SHP77 (cell line): ENCODE data around the gene FXYD1.
A peak's percentile ranks its signal among the peaks of the same experiment; 100 is the strongest.
"Not testable (repeated sequence)": the region's sequence is repeated elsewhere in the genome, so short reads cannot be mapped to it uniquely, and the experiment has no call there.

Experiments
- DNase-seq, 2 experiments: peaks; one replicate each; lab custom pipeline; 2025; lab: John Stamatoyannopoulos, UW

FXYD1 gene

DNA sequence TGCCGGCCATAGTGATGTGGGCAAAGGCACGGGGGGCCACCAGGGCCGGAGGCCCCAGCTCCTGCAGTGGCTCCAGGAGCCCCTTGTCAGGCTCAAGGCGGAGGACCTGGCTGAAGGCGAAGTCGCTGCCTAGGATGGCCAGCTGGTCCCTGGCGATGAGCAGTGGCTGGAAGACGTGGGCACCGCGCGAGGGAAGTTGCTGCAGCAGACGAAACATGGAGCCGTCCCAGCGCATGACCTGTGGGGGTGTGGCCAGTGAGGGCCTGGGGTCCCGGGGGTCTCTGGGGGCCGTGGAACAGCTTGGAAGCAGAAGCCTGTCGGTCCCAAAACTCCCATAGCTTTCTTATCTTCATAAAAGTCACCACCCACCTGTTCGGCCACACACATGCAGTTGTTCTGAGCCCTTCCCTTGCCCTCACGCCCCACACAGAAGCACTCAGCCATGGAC lies 13.3 kb upstream of the FXYD1 start:
- no peak for DNase-seq

DNA sequence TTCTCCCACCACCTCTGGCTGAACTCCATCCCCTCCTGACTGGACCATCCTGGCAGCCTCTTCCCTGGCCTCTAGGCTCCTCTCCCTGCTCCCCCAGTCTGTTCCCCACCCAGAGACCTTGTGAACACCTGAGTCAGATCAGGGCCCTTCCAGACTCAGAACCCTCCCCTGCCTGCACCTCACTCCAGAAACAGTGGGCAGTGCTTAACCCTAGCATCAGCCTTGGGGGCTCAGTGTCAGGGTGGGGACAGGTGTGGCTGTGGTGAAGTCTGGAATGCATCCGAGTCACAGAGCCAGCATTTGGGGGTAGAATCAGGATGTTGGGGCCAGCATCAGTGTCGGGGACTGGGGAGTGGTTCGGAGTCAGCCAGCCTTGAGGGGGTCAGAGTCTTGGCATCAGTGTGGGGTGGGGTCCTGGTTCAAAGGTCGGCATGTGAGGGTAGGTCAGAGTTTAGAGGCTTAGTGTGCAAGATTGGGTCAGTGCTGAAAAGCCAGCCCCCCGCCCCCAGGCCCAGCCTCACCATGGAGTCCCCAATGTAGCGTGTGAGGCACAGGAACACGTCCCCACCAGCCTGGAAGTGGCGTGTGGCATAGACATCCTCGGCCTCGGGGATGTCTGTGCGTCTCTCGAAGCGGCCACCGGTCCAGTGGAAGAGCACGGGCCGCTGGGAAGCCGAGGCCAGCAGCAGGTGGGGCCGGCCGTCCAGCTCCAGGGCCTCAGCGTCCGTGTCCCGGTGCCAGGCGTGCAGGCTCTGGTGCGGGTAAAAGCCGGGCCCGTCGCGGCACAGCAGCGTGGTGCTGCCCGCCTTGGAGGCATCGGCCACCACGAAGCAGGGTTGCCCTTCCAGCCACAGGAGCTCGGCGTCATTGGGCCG lies 12.6 kb upstream of the FXYD1 start:
- DNase-seq, result no peak

DNA sequence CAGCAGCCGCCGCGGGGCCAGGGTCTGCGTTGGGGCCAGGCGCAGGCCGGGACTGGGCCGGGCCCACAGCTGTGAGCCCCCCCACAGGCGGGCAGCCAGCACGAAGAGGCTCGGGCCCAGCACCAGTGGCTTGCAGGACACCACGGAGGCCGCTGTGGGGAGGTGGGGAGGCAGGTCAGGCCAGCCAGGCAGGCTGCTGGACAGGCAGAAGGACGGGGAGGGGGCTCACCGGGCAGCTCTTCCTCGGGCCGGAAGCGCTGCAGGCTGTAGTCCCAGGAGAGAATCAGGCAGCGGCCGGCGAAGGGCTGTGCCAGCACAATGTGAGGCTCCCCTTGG lies 12.0 kb upstream of the FXYD1 start:
- DNase-seq, result no peak

DNA sequence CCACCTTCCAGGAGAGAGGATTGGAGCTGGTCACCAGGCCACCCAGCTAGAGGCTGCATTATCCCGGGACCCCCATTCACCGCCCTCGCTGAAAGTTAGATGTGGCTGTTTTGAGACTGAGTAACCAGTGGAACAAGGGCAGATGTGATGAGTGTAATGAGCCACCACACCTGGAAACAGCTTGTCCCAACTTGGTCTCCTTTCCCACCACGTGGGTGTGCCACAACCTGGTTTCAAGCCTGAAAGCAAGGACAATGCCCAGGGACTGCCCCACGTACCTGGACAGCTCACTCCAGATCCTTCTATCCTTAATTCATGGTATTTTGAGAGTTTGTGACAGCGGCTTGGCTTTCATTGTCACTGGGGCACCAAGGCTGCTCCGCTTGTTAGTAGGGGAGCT lies 10.8 kb upstream of the FXYD1 start:
- DNase-seq, result no peak

DNA sequence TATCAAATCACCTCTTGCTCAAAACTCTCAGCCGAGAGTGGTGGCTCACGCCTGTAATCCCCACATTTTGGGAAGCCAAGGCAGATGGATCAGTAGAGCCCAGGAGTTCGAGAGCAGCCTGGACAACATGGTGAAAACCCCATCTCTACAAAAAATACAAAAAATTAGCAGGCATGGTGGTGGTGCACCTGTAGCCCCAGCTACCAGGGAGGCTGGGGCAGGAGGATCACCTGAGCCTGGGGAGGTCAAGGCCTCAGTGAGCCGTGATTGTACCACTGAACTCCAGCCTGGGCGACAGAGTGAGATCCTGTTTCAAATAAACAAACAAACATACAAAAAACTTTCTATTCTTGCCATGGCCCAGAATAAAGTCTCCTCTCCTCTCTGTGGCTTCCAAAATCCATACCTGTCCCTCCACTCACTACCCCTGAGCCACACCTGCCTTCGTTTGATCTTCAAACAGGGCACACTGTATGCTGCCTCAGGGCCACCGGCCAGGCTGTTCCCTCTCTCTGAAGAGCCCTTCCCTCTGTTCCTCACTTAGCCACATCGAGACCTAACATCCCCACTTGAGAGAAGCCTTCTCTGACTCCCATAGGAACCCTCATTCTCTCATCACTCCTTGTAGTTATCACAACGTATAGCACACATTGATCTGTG lies 10.1 kb upstream of the FXYD1 start:
- no peak for DNase-seq

DNA sequence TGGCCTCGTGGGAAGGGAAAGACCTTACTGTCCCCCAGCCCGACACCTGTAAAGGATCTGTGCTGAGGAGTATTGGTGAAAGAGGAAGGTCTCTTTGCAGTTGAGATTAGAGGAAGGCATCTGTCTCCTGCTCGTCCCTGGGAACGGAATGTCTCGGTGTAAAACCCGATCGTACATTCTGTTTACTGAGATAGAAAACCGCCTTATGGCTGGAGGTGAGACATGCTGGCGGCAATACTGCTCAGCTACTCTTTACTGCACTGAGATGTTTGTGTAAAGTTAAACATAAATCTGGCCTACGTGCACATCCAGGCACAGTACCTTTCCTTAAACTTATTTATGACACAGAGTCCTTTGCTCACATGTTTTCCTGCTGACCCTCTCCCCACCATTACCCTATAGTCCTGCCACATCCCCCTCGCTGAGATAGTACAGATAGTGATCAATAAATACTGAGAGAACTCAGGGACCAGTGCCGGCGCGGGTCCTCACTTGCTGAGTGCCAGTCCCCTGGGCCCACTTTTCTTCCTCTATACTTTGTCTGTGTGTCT lies 8.8 kb upstream of the FXYD1 start:
- DNase-seq, result not testable (repeated sequence)

DNA sequence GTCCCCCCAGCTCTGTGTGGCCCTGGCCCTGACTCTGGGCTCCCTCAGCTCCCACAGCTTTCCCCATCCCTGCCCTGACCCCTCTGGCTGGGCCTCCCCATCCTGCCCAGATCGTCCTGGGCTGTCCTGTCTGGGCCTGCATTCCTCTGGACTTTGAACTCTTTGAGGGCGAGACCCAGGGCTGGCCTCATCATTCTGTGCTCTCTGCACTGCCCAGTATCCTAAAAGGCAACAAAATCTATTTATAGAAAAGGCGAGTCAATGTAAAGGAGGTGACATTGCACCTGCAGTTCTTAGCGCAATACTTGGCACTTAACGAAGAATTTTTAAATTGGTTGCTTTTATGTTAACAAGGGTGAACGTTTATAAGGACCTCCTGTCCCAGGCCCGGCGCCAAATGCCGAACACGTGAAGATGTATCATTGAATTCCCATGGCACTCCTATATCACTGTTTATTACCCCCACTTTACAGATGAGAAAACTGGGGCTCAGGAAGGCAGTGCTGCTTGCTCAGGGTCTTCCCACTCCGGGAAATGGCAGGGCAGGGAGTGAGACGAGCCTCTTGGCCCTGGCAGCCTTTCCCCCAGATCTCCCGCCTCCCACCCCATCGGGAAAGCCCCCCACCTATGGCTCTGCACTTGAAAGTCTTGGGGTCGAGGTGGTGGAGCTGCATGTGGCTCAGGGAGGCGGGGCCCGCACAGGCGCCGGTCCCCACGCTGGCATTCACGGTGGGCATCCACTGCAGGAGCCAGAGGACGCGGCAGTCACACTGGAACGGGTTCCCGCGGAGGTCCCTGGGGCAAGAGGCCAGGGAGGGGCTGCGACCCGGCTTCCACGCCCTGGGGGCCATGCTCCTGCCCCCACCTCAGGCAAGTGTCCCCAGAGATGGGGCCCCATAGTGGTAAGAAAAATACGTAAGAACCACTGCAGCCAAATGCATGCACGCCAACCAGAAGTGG lies 7.6 kb upstream of the FXYD1 start:
- DNase-seq, result no peak

DNA sequence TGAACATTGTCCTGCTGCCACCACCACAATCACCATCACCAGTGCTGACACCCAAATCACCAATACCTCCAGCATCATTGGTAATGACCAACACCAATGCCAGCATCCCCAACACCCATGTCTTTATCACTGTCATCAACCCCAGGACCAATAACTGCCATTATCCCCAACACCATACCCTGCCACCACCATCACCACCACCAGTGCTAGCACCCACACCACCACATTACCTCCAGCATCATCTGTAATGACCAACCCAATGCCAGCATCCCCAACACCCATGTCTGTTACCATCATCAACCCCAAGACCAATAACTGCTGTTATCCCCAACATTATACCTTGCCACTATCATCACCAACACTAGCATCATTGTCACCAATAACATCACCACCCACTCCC lies 6.4 kb upstream of the FXYD1 start:
- no peak for DNase-seq

DNA sequence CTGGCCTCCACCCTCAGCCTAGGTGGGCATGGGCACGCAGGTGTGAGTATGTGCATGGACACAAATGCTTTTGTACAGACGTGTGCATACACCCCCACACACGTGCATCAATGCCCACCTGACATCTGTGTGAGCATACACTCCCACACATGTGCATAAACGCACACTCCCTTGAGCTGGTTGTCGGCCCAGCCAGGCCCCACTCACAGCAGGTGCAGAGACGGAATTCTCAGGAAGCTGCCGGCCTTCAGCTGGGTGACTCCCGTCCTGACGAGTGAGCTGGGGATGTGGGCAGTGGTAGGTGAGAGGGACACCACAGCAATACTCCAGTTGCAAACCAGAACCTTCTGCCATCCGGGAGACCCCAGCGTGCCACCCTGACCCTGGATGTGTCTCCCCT lies 4.8 kb upstream of the FXYD1 start:
- no peak for DNase-seq

DNA sequence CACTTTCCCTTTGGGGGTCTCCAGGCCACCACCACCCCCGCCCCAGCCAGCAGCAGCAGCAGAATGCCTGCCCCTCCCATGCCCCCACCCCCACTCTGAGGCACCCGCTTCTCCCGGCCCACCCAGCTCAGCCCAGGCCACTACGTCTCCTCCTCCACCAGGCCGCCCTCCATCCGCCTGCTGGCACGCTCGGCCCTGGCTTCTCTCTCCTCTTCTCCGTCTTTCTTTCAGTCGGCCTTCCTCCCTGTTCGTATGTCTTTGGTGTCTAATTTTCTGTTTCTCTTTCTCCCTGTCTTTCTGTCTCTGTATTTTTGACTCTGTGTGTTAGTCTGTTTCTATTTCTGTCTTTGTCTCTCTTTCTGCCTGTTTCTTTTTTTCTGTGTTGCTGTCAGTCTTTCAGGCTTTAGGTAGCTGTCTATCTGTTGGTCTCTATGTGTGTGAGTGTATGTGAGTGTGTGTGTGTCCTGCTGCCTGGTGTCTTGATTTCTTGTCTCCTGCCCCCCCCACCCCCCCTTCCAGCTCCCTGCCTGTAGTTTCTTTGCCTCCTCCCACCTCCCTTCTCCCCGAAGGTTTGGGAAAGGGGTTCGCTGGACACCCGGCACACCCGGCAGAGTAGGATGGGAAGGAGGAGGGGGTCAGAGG lies 3.9 kb upstream of the FXYD1 start, which contains the start of gene LGI4:
Gene LGI4, minus strand, starts transcription at position 459 of the 642 bp plus-strand sequence. Its CDS starts 379 bp downstream, at position 80.
- no peak for DNase-seq

DNA sequence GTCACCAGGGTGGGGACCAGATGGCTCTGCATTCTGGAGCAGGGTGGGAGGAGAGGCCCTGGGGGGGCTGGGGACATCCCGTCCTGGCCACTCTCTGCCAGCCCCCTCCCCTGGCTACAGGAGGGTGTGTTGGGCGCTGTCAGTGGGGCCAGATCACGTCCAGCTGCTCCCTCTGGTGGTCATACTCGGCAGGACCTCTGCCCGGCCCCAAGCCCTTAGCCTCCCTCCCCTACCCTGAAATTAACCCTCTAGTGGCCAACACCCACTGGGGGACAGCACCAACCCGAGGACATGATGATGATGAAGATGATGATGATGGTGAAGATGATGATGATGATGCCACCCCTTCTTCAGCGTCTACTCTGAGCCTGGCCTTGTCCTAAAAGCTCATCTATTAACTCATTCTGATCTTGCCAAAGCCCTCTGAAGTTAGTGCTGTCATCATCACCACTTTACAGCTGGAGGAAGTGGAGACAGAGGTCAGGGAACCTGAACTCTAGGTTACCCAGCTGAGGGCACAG lies 3.2 kb upstream of the FXYD1 start:
- peak; percentile 38 to 48 for DNase-seq

DNA sequence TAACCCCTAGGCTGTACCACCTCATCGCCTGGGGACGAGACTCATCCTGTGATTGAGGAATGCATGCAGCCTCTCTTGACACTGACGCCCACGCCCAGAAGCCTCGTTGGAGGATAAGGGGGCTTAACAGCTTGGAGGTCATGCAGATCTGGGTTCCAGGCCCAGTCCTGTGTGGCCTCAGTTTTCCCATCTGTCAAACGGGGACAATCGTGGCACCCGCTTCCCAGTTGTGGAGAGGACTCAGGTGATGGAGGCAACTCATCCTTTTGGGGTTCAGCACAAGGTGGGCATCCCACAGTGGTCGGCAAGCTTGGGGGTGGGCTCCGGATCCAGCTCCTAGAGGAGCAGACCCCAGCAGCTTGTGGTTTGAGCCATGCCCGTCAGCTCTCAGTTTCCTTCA lies 2.4 kb upstream of the FXYD1 start:
- no peak for DNase-seq

DNA sequence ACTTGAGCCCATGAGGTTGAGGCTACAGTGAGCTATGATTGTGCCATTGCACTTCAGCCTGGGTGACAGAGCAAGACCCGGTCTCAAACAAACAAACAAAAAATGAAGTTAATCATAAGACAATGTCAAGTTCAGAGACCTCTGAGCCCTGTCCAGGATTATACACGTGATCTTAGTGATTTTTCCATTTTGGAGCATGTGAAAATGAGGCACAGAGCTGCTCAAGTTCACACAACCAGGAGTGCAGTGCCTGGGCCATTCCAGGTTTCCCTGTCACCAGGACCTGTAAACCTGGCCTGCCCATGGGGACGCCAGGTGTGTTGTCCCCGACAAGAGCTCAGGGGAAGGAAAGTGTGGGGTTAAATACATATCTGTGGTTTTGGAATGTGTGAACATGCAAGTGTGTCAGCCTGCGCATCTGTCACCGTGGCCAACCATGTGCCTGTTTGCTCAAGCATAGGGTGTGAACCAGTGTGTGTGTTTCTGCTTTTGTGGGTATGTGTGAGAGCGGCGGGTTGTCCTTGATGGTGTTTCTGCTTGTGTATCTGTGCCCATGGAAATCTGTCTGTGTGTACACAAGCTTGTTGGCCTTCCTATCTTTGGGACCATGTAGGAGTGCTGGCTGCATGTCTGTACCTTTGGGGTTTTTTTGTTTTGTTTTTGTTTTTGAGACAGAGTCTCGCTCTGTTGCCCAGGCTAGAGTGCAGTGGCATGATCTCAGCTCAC lies 1.5 kb upstream of the FXYD1 start:
- no peak for DNase-seq

DNA sequence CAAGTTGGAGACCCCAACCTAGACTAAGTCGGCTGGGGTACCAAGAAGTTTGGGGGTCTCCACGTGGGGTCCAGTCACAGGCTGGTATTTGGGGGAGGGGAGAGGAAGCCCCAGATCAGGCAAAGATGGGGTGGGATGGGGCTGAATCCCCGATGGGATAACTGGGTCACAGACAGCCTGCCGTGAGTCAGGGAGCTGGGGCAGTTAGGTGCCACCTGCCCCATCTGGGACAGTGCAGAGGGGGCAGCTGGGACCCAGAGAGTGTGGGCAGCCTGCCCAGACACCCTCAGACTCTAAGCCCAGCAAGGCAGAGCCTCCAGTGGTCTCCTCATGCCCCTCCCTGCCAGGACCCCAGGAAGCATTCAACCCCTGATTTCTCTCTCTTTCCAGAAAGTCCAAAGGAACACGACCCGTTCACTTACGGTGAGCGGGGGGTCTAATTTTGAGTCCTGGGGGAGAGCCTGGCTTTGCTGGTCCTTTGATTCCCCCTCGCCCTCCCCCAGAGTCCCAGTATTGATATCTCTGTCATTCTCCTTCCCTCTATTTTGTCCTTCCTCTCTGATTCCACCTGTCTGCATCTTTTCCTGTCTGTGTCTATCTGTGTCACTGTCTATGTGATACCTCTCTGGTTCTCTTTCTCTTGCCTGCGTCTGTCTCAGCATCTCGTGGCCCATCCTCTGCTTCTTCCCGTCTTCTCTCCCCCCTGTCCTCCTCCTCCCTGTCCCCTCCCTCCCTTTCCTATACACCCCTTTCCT lies 1.8 kb downstream of the FXYD1 start:
- no peak for DNase-seq

DNA sequence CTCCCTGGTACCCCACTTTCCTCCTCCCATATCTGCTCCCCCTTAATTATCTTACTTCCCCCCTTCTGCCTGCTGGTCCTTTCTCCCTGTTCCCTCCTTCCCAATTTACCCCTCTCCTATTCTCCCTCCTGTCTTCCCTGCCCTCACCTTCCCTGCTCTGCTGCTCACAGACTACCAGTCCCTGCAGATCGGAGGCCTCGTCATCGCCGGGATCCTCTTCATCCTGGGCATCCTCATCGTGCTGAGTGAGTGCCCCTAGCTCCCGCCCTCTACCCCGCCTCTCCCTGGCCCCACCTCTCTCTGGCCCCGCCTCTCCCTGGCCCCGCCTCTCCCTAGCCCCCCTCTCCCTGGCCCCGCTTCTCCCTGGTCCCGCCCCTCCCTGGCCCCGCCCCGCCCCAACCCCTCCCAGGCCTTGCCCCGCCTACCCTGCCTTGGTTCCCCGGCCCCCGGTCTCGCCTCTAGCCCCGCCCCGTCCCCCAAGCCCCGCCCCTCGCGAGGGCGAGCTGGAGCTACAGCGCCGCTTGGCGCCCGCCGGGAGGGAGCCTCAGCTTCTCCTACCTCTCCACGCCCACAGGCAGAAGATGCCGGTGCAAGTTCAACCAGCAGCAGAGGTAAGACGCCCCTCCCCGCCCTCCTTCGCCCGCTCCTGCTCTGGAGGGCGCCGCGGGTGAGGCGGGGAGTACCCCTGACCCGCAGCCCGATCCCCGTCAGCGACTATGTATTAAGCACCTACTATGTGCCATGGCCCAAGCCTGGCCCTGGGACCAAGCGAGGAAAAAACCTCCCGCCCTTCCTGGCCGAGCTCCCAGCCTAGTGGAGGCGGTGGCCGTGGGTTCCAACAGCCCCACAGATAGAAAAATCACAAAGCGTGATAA lies 2.6 kb downstream of the FXYD1 start:
- peak; percentile 61 to 78 for DNase-seq

DNA sequence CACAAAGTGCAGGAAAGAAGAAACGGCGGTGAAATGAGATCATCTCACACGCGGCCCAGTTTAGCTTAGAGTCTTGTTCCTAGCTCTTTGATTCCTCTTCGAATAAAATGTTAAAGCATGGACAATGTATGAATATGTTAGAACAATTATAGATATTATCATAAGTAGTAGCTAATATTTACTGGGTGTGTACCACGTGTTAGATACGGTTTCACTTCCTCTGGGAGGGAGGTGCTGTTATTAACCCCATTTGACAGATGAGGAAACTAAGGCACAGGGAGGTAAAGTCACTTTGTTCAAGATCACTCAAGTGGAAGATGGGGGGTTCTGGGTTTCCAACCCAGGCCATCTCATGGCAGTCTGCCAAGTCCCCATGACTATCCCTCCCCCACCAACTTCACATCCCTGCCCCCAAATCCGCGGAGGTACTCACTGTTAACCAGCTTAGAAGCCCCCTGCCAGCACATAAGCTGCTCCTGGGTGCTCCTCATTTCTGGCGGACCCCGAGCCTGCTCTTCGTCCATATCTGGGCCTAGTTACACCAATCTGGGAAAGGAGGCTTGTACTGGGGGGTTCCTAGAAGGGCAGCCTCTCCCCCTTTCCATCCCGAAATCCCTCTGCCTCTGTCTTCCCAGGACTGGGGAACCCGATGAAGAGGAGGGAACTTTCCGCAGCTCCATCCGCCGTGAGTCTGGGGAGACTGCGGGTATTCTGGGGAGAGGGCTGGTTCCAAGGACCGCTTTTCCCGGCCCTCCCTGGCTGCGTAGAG lies 3.4 kb downstream of the FXYD1 start:
- DNase-seq, result no peak

DNA sequence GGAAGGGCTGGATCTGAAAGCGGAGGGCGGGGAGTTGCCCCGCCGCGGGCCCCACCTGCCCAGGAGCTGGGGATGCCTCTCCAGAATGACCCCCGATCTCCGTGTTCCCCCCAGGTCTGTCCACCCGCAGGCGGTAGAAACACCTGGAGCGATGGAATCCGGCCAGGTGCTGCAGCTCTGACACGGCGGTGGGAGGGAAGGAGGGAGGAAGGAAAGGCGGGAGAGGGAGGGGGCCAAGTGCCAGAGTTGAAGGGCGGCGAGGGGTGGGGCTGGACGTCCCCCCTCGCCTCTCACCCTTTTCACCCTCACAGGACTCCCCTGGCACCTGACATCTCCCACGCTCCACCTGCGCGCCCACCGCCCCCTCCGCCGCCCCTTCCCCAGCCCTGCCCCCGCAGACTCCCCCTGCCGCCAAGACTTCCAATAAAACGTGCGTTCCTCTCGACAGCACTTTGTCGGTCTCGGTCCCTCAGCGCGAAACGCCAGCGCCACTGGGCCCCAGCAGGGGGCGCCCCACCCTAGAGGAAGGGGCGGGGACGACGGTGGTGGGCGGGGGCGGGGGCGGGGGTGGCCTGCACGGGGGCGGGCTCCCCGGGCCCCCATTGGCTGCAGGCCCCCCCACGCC lies 4.1 kb downstream of the FXYD1 start:
- DNase-seq, result peak in 1 of 2 experiments; percentile 6
